ENCODE measurements around the gene GTPBP1.

Gene GTPBP1

GRCh38 chr22:38742176-38742942 lies 36.6 kb downstream of the GTPBP1 start:
- FAIRE-seq, result no peak

DNA sequence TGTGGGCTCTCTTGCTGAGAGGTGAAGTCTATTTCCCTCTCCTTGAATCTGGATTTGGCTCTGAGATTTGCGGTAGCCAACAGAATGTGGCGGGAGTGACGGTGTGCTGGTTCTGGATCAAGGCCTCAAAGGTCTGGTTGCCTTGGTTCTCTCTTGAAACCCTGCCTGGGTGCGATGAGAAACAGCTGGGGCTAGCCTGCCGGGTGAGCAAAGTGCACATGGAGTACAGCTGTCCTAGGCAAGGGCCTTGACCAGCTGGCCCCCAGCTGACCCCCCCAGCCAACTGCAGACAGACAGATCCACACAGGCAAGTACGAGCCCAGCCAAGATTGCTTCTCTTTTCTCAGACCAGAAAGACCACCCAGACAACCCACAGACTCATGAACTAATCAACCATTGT lies 39.2 kb downstream of the GTPBP1 start:
- no peak for FAIRE-seq

GRCh38 chr22:38745676-38746460 lies 40.1 kb downstream of the GTPBP1 start:
- no peak for FAIRE-seq

- FAIRE-seq, result no peak
Observed at GRCh38 chr22:38748487-38749136, 42.9 kb downstream of the GTPBP1 start.

GRCh38 chr22:38750104-38750503 lies 44.4 kb downstream of the GTPBP1 start:
- no peak for FAIRE-seq

- FAIRE-seq, result no peak
Observed at GRCh38 chr22:38750638-38751037, 44.9 kb downstream of the GTPBP1 start.

DNA sequence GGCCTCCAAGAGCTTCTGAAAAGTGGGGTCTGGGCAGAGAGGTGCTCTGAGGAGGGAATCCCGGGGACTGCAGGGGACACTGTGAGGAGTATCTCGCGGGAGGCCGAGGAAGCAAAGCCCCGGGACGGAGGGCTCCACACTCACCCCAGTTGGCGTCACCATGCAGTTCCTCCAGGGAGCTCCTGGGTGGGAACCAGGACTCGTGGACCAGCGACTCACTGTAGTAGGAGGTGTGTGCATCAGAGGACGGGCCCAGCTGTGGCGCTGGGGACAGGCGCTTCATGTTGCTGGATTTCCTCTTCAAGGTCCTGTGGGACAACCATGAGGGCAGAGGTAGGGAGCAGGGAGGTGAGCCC lies 45.3 kb downstream of the GTPBP1 start:
- FAIRE-seq, result no peak

DNA sequence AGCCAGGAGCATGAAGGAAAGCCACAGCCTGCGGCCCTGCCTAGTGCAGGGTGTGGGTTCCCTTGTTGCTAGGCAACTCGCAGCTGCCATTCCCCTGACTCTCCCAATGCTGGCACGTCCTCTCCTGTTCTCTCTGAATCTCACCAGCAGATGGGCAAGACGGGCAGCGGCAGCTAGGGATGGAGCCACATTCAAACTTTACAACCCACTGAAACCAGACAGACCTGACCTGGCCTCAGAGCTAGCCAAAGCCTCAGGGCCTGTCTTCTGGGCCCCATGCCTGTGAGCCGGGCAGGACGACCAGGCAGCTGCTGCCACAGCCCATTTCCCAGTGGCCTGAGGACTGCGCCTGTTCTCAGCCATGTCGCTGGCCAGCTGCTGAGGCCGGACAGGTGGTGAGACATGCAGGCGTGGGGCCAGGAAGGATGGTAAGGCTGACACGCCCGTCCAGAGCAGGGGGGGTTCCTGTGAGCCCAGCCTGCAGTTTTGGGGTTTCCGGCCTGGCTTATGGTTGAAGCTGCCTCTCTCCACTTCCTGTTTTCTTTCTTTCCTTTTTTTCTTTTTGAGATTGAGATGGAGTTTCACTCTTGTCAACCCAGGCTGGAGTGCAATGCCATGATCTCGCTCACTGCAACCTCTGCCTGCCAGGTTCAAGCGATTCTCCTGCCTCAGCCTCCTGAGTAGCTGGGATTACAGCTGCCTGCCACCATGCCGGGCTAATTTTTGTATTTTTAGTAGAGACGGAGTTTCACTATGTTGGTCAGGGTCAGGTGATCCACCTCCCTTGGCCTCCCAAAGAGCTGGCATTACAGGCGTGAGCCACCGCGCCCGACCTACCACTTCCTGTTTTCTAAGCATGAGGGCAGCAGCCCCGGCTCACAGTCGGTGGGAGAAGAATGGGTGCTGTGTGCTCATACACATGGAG lies 45.9 kb downstream of the GTPBP1 start:
- no peak for FAIRE-seq

DNA sequence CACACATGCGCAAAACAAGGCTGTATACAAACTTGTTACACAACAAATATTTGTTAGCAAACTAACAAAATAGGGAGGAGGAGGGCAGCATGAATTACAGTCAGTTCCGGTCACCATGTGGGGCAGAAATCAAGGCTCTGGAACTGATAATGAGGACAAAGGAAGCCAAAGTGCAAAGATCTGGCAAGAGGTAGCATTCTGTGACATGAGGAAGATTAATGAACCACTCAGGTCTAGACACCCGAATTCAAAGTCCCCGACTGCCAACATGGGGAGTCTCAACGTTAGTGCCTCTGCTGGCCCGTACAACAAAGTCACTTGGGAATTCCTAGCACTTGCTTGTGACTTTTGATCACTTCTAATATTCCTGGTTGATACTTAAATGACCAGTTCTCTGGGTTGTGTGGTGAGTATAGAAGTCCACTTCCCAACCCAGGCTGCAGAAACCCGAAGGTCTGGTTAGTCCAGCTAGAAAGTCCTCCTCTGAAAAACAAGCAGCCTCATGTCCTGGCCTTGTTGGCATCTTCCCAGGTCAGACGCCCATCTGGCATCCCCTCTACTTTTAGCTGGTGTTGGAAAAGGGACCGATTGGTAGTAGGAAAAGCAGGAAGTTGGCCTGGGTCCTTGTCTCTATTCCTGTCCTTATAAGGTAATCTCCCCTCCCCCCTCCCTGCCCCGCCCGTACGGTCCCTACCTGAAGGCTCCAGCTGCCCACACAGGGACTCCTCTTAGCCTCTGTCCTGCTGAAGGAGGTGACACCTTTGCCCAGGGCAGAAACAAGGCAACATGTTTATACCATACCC lies 48.4 kb downstream of the GTPBP1 start:
- no peak for FAIRE-seq

- FAIRE-seq, result no peak
Observed at GRCh38 chr22:38754751-38755154, 49.0 kb downstream of the GTPBP1 start.

GRCh38 chr22:38755155-38755910 lies 49.6 kb downstream of the GTPBP1 start:
- no peak for FAIRE-seq

DNA sequence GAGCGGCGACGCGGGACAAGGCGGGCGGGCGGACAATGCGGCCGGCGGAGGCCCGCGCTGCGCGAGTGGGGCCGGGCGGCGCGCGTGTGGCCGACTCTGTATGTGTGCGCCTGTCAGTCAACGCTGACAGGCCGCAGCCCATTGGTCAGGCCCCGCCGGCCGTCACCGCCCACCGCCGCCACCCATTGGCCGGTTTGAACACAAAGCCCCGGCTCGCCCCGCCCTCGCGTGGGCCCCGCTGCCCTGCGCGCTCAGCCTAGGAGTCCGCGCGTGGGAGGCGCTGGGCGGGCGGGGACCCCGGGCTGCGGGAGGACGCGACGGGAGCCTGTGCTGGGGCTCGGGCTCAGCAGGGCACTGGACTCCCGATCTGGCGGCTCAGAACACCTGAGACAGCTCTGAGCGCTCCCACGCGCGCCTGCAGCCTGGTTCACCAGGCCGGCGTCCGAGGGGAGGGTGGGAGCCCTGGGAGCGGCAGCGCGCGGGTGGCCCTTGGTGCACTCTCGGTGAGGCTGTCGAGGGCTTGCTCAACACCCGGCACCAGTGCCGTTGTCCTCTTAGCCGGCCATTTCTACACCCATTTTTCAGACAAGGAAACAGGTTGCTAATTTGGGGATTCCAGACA lies 50.3 kb downstream of the GTPBP1 start, which contains the start of gene SUN2:
Gene SUN2 (minus strand): TSS at position 88 of the 622 bp plus-strand sequence. CDS start 3,370 bp downstream, outside the sequence.
- FAIRE-seq, result peak; percentile 21

GRCh38 chr22:38756711-38757463 lies 51.1 kb downstream of the GTPBP1 start:
- FAIRE-seq, result no peak

- no peak for FAIRE-seq
Observed at GRCh38 chr22:38757464-38757757, 51.7 kb downstream of the GTPBP1 start.

DNA sequence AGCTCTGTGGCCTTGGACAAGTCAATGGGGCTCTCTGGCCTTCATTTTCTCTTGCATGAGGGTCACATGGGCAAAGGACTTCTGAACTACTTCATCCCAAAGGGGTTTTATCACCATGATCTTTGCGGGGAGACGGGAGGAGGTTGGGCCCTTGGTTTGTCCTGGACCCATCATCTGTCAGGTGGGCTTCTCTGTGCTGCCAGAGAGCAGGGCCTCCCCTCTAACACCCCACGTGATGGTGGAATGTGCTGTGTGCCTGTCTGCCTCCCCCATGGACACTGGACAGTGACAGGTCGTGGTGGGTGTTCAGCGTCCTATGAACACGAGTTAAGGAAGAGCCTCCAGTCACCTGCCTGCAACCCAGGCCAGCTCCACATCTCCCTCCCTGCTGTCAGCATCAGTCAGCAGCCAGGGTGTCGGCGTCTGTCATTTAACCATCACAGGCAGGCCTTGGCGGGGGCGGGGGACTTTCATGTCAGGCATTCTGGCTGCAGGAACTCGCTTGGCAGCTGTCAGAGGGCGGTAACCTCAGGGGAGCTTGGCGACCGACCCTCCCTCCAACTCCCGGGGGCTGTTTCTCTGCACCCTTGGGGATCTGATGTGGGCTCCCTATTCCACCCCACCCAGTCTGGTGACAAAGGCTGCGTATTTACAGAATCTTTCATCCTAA lies 52.7 kb downstream of the GTPBP1 start:
- FAIRE-seq, result no peak

GRCh38 chr22:38759005-38759404 lies 53.3 kb downstream of the GTPBP1 start:
- no peak for FAIRE-seq

DNA sequence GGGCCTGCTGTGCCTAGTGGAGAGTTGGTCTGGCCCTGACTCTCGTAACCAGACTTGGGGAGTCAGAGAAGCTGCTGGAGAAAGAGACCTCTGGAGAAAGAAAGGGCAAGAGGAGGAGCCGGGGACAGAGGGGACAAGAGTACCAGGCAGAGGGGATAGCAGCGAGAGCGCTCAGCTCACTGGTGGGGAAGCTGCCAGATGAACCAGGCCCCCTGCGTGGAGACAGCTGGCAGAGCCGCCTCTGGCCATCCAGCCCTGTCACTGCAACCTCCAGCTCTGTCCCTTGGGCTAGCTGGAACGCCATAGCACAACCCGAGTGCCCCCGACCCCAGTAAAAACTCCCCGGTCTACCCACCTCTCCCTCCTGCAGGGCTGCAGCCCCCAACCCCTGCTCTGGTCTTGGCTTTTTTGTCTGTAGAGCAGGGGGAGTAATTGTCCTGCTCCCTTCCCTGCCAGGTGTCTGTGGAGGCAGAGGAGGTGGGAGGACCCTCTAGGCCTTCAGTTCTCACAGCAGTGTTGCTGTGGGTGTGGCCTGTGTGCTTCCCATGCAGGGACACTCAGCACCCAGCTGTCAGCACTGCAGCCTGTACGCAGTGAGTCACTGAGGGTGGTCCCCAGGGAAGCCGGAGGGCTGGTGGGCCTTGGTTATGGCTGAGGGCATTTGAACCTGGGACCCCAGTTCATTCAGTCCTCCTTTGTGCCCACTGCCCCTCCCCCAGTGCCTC lies 54.9 kb downstream of the GTPBP1 start:
- no peak for FAIRE-seq

All from islet of Langerhans (tissue), 1 donor.